ENCODE measurements around the gene KDSR.

The KDSR gene

GRCh38 chr18:63312737-63313395 is 54.1 kb downstream of the KDSR start:
- H3K9me3 ChIP-seq (ENCODE audit: control insufficient read depth, insufficient read depth, low read length) = no peaks in the 10 kb centered on the region
- no peaks in the 10 kb centered on the region for H3K36me3 ChIP-seq (ENCODE audit: insufficient read depth, low read length)
- no peaks in the 10 kb centered on the region for H3K4me1 ChIP-seq (ENCODE audit: insufficient read depth, low read length)
- H3K9ac ChIP-seq (ENCODE audit: low read depth, low read length) = no peak overlapping the region

- Histone ChIP-seq H3K4me1 (ENCODE audit: insufficient read depth, low read length) (no peaks in the 10 kb centered on the region), H3K36me3 (ENCODE audit: insufficient read depth, low read length) (no peaks in the 10 kb centered on the region), H3K9ac (ENCODE audit: low read depth, low read length) (no peak overlapping the region), H3K9me3 (ENCODE audit: control insufficient read depth, insufficient read depth, low read length) (no peaks in the 10 kb centered on the region)
Observed at GRCh38 chr18:63312019-63312409, 55.0 kb downstream of the KDSR start.

- Histone ChIP-seq H3K9ac (ENCODE audit: low read depth, low read length) (no peak overlapping the region), H3K4me1 (ENCODE audit: insufficient read depth, low read length) (no peaks in the 10 kb centered on the region), H3K36me3 (ENCODE audit: insufficient read depth, low read length) (no peaks in the 10 kb centered on the region), H3K9me3 (ENCODE audit: control insufficient read depth, insufficient read depth, low read length) (no peaks in the 10 kb centered on the region)
Observed at GRCh38 chr18:63311118-63312018, 55.6 kb downstream of the KDSR start.

- H3K9me3 ChIP-seq (ENCODE audit: control insufficient read depth, insufficient read depth, low read length) = no peaks in the 10 kb centered on the region
- H3K9ac ChIP-seq (ENCODE audit: low read depth, low read length) = no peak overlapping the region
- H3K36me3 ChIP-seq (ENCODE audit: insufficient read depth, low read length) = no peaks in the 10 kb centered on the region
- no peaks in the 10 kb centered on the region for H3K4me1 ChIP-seq (ENCODE audit: insufficient read depth, low read length)
Observed at GRCh38 chr18:63309422-63309821, 57.6 kb downstream of the KDSR start.

- no peaks in the 10 kb centered on the region for H3K36me3 ChIP-seq (ENCODE audit: insufficient read depth, low read length)
- no peaks in the 10 kb centered on the region for H3K9me3 ChIP-seq (ENCODE audit: control insufficient read depth, insufficient read depth, low read length)
- H3K4me1 ChIP-seq (ENCODE audit: insufficient read depth, low read length) = no peaks in the 10 kb centered on the region
- no peak overlapping the region for H3K9ac ChIP-seq (ENCODE audit: low read depth, low read length)
Observed at GRCh38 chr18:63307551-63308200, 59.3 kb downstream of the KDSR start.

GRCh38 chr18:63306819-63307550 is 60.0 kb downstream of the KDSR start:
- H3K4me1 ChIP-seq (ENCODE audit: insufficient read depth, low read length) = no peaks in the 10 kb centered on the region
- no peaks in the 10 kb centered on the region for H3K9me3 ChIP-seq (ENCODE audit: control insufficient read depth, insufficient read depth, low read length)
- H3K9ac ChIP-seq (ENCODE audit: low read depth, low read length) = no peak overlapping the region
- H3K36me3 ChIP-seq (ENCODE audit: insufficient read depth, low read length) = no peaks in the 10 kb centered on the region

- H3K36me3 ChIP-seq (ENCODE audit: insufficient read depth, low read length) = no peaks in the 10 kb centered on the region
- no peaks in the 10 kb centered on the region for H3K9me3 ChIP-seq (ENCODE audit: control insufficient read depth, insufficient read depth, low read length)
- H3K4me1 ChIP-seq (ENCODE audit: insufficient read depth, low read length) = no peaks in the 10 kb centered on the region
- H3K9ac ChIP-seq (ENCODE audit: low read depth, low read length) = no peak overlapping the region
Observed at GRCh38 chr18:63306249-63306648, 60.8 kb downstream of the KDSR start.

- Histone ChIP-seq H3K9ac (ENCODE audit: low read depth, low read length) (no peak overlapping the region), H3K9me3 (ENCODE audit: control insufficient read depth, insufficient read depth, low read length) (no peaks in the 10 kb centered on the region), H3K36me3 (ENCODE audit: insufficient read depth, low read length) (no peaks in the 10 kb centered on the region), H3K4me1 (ENCODE audit: insufficient read depth, low read length) (peaks cover 4% of the 10 kb centered on the region; the same call in 1 of the 2 replicates)
Observed at GRCh38 chr18:63303547-63303946, 63.5 kb downstream of the KDSR start.

- H3K36me3 ChIP-seq (ENCODE audit: insufficient read depth, low read length) = no peaks in the 10 kb centered on the region
- peaks cover 9% of the 10 kb centered on the region for H3K4me1 ChIP-seq (ENCODE audit: insufficient read depth, low read length)
- H3K9ac ChIP-seq (ENCODE audit: low read depth, low read length) = no peak overlapping the region
- H3K9me3 ChIP-seq (ENCODE audit: control insufficient read depth, insufficient read depth, low read length) = no peaks in the 10 kb centered on the region
Observed at GRCh38 chr18:63302636-63303405, 64.2 kb downstream of the KDSR start.

- Histone ChIP-seq H3K9ac (ENCODE audit: low read depth, low read length) (no peak overlapping the region), H3K4me1 (ENCODE audit: insufficient read depth, low read length) (peaks cover 9% of the 10 kb centered on the region), H3K36me3 (ENCODE audit: insufficient read depth, low read length) (no peaks in the 10 kb centered on the region), H3K9me3 (ENCODE audit: control insufficient read depth, insufficient read depth, low read length) (no peaks in the 10 kb centered on the region)
Observed at GRCh38 chr18:63302220-63302619, 64.8 kb downstream of the KDSR start.

- Histone ChIP-seq H3K9ac (ENCODE audit: low read depth, low read length) (no peak overlapping the region), H3K9me3 (ENCODE audit: control insufficient read depth, insufficient read depth, low read length) (no peaks in the 10 kb centered on the region), H3K36me3 (ENCODE audit: insufficient read depth, low read length) (no peaks in the 10 kb centered on the region), H3K4me1 (ENCODE audit: insufficient read depth, low read length) (peaks cover 9% of the 10 kb centered on the region)
Observed at GRCh38 chr18:63301434-63301833, 65.6 kb downstream of the KDSR start.

- no peak overlapping the region for H3K9ac ChIP-seq (ENCODE audit: low read depth, low read length)
- no peaks in the 10 kb centered on the region for H3K9me3 ChIP-seq (ENCODE audit: control insufficient read depth, insufficient read depth, low read length)
- H3K4me1 ChIP-seq (ENCODE audit: insufficient read depth, low read length) = peaks cover 9% of the 10 kb centered on the region
- no peaks in the 10 kb centered on the region for H3K36me3 ChIP-seq (ENCODE audit: insufficient read depth, low read length)
Observed at GRCh38 chr18:63299837-63300745, 66.9 kb downstream of the KDSR start.

Data from ES-I3 (cell line).